H1 (cell line): ENCODE data around the gene CRKL. TPM values are rescaled to one million over a fixed set of nuclear protein-coding genes. Genes with fewer than 3 reads are reported as not detected.

Source experiments
- CTCF ChIA-PET: fragments of 300-600 bp; sonication (Branson Sonifier 250); formaldehyde crosslinking; loops from one replicate; lab custom pipeline; 2021; ENCODE audit not compliant: partially characterized antibody; lab: Charles Lee
- POLR2A ChIA-PET: fragments of 300-600 bp; sonication (Branson Sonifier 250); formaldehyde crosslinking; loops from one replicate; lab custom pipeline; 2021; ENCODE audit warnings: inconsistent platforms; ENCODE audit not compliant: partially characterized antibody; lab: Charles Lee
- DNase-seq, 2 experiments: peaks; one replicate each; pipeline versions ENCODE4 v3.0.0 to v3.0.0-alpha.2; 2010 to 2022; ENCODE audit warnings: low spot score in 2 of 2, low read depth in 1 of 2, mixed read lengths in 1 of 2
- FAIRE-seq: peaks from 2 replicates; lab custom pipeline; 2011; peaks lifted over from hg19 to GRCh38; lab: Jason Lieb, UNC
- H2AFZ ChIP-seq: 2 replicates; pipeline ENCODE4 v1.8.1; 2012; ENCODE audit warnings: low read length, inconsistent platforms
- H2AK5ac ChIP-seq: 2 replicates; pipeline ENCODE4 v1.6.1; 2013; ENCODE audit warnings: low read depth, low read length
- H2BK120ac ChIP-seq: replicated peaks from 2 replicates; pipeline ENCODE3; 2013; ENCODE audit warnings: low read depth, low read length, inconsistent platforms
- H2BK12ac ChIP-seq: 2 replicates; pipeline ENCODE4 v1.6.1; 2013; ENCODE audit warnings: low read depth, low read length
- H2BK15ac ChIP-seq: 2 replicates; pipeline ENCODE4 v1.6.1; 2013; ENCODE audit warnings: low read length
- H2BK20ac ChIP-seq: 2 replicates; pipeline ENCODE4 v1.6.1; 2013; ENCODE audit warnings: low read length
- H2BK5ac ChIP-seq: 2 replicates; pipeline ENCODE4 v1.6.1; 2013; ENCODE audit warnings: low read depth, low read length
- H3K14ac ChIP-seq: 2 replicates; pipeline ENCODE4 v1.6.1; 2013; ENCODE audit warnings: inconsistent platforms; ENCODE audit not compliant: insufficient read length
- H3K18ac ChIP-seq: 2 replicates; pipeline ENCODE4 v1.6.1; 2013; ENCODE audit warnings: low read length; ENCODE audit errors: extremely low read depth
- H3K23ac ChIP-seq: 2 replicates; pipeline ENCODE4 v1.6.1; 2013; ENCODE audit warnings: inconsistent platforms; ENCODE audit not compliant: insufficient read length
- H3K23me2 ChIP-seq: 2 replicates; pipeline ENCODE4 v1.6.1; 2013; ENCODE audit warnings: low read depth, low read length
- H3K27ac ChIP-seq: 2 replicates; pipeline ENCODE4 v1.6.1; 2011; ENCODE audit warnings: low read depth, low read length, inconsistent platforms
- H3K27me3 ChIP-seq, 4 experiments: replicated peaks in 1 of 4; 1 replicate in 1 of 4; 2 replicates in 3 of 4; pipeline versions ENCODE4 v1.6.1 to v1.8.1; 2011 to 2013; ENCODE audit warnings: low read length in 3 of 4, mild to moderate bottlenecking in 3 of 4, inconsistent platforms in 2 of 4, mixed read lengths in 2 of 4, moderate library complexity in 1 of 4; ENCODE audit not compliant: control insufficient read depth in 3 of 4, insufficient read depth in 3 of 4; ENCODE audit errors: extremely low read depth in 1 of 4
- H3K36me3 ChIP-seq, 4 experiments: 2 replicates each; pipeline versions ENCODE4 v1.6.1 to v1.8.1; 2011 to 2013; ENCODE audit warnings: mild to moderate bottlenecking in 4 of 4, low read length in 3 of 4, moderate library complexity in 2 of 4, control low read depth in 1 of 4, inconsistent platforms in 1 of 4; ENCODE audit not compliant: insufficient read depth in 4 of 4, control insufficient read depth in 2 of 4
- H3K4ac ChIP-seq: replicated peaks from 2 replicates; pipeline ENCODE3; 2013; ENCODE audit warnings: low read length, low read depth, mixed read lengths, inconsistent platforms; ENCODE audit not compliant: insufficient read length
- H3K4me1 ChIP-seq, 4 experiments: replicated peaks in 1 of 4; 1 replicate in 1 of 4; 2 replicates in 3 of 4; pipeline versions ENCODE4 v1.6.1 to v1.8.1; 2011 to 2013; ENCODE audit warnings: low read length in 3 of 4, inconsistent platforms in 2 of 4, mixed read lengths in 1 of 4; ENCODE audit not compliant: insufficient read depth in 4 of 4, control insufficient read depth in 3 of 4
- H3K4me2 ChIP-seq, 2 experiments: 2 replicates each; pipeline versions ENCODE4 v1.6.1 to v1.8.1; 2011 to 2013; ENCODE audit warnings: low read depth in 2 of 2, low read length in 2 of 2, control low read depth in 1 of 2, inconsistent platforms in 1 of 2, mild to moderate bottlenecking in 1 of 2; ENCODE audit not compliant: insufficient read depth in 1 of 2
- H3K4me3 ChIP-seq, 4 experiments: fragments of 200-600, 300-600 bp in 1 of 4; sonication (generic), shearing (Covaris generic), sonication (Bioruptor Twin) in 1 of 4; 2 replicates each; pipeline versions ENCODE4 v1.5.1 to v1.8.1; 2011 to 2016; ENCODE audit warnings: low read length in 4 of 4, low read depth in 3 of 4, control low read depth in 2 of 4, inconsistent platforms in 2 of 4, mild to moderate bottlenecking in 2 of 4, mixed read lengths in 1 of 4, moderate library complexity in 1 of 4; ENCODE audit not compliant: insufficient read depth in 2 of 4; ENCODE audit errors: extremely low read depth in 1 of 4
- H3K56ac ChIP-seq: replicated peaks from 2 replicates; pipeline ENCODE3; 2013; ENCODE audit warnings: low read depth, mild to moderate bottlenecking, mixed read lengths, low read length, inconsistent platforms; ENCODE audit not compliant: insufficient read length
- H3K79me1 ChIP-seq: 2 replicates; pipeline ENCODE4 v1.6.1; 2013; ENCODE audit warnings: low read depth, low read length, control low read depth
- H3K79me2 ChIP-seq, 2 experiments: 2 replicates each; pipeline versions ENCODE4 v1.6.1 to v1.8.1; 2012 to 2013; ENCODE audit warnings: low read length in 2 of 2, mild to moderate bottlenecking in 2 of 2, inconsistent platforms in 1 of 2; ENCODE audit not compliant: insufficient read depth in 2 of 2, control insufficient read depth in 1 of 2
- H3K9ac ChIP-seq, 4 experiments: replicated peaks in 1 of 4; 1 replicate in 1 of 4; 2 replicates in 3 of 4; pipeline versions ENCODE4 v1.6.1 to v1.8.1; 2011 to 2013; ENCODE audit warnings: low read depth in 3 of 4, low read length in 3 of 4, control low read depth in 2 of 4, mild to moderate bottlenecking in 2 of 4, moderate library complexity in 2 of 4, inconsistent platforms in 1 of 4; ENCODE audit errors: extremely low read depth in 1 of 4
- H3K9me3 ChIP-seq, 2 experiments: 2 replicates each; pipeline versions ENCODE4 v1.6.1 to v1.8.1; 2012 to 2013; ENCODE audit warnings: mild to moderate bottlenecking in 2 of 2, moderate library complexity in 2 of 2, control low read depth in 1 of 2, inconsistent platforms in 1 of 2, low read depth in 1 of 2, low read length in 1 of 2, mixed read lengths in 1 of 2; ENCODE audit not compliant: insufficient read depth in 2 of 2
- H4K20me1 ChIP-seq, 2 experiments: replicated peaks in 1 of 2; 2 replicates each; pipeline versions ENCODE3 to v1.8.1; 2011 to 2013; ENCODE audit warnings: inconsistent platforms in 2 of 2, low read length in 2 of 2, mild to moderate bottlenecking in 1 of 2; ENCODE audit not compliant: insufficient read depth in 2 of 2, control insufficient read depth in 1 of 2
- H4K5ac ChIP-seq: 2 replicates; pipeline ENCODE4 v1.6.1; 2013; ENCODE audit warnings: low read length, low read depth, mixed read lengths, inconsistent platforms; ENCODE audit not compliant: insufficient read length
- H4K8ac ChIP-seq: 2 replicates; pipeline ENCODE4 v1.8.0; 2013; ENCODE audit warnings: mild to moderate bottlenecking, moderate library complexity, low read length, inconsistent platforms; ENCODE audit not compliant: insufficient read depth; ENCODE audit errors: extremely low read depth
- H4K91ac ChIP-seq: replicated peaks from 2 replicates; pipeline ENCODE3; 2013; ENCODE audit warnings: low read length, mixed read lengths, inconsistent platforms; ENCODE audit not compliant: insufficient read length
- SRF ChIP-seq: IDR thresholded peaks from 2 replicates; pipeline ENCODE4 v1.6.1; 2011; ENCODE audit warnings: mild to moderate bottlenecking, low read depth, low read length, moderate library complexity
- TAF1 ChIP-seq: IDR thresholded peaks from 2 replicates; pipeline ENCODE4 v1.6.1; 2011; ENCODE audit warnings: mild to moderate bottlenecking, low read depth, low read length
- WGBS, 2 experiments: shearing (Covaris generic) in 1 of 2; methylation state at CpG; one replicate each; pipeline versions ENCODE4 v1.1.6 to v1.1.7; 2013 to 2015; ENCODE audit warnings: low lambda C conversion rate in 2 of 2, mixed read lengths in 2 of 2, inconsistent platforms in 1 of 2, low coverage in 1 of 2, missing lambda C conversion rate in 1 of 2; ENCODE audit not compliant: insufficient replicate concordance in 2 of 2, insufficient coverage in 1 of 2, insufficient read length in 1 of 2; ENCODE audit errors: extremely low coverage in 1 of 2, missing lambda C conversion rate in 1 of 2; 5-methylcytosine and 5-hydroxymethylcytosine counted together
- polyA plus RNA-seq, 7 experiments: library from polyadenylated mRNA; depleted of rRNA in 3 of 7; stranded (reverse) in 5 of 7; unstranded in 2 of 7; fragments of >200 nt in 5 of 7; fragments of 200-250 nt in 2 of 7; gene quantifications; 1 replicate in 5 of 7; 2 replicates in 1 of 7; 4 replicates in 1 of 7; pipeline versions ENCODE4 v1.2.1 to v1.2.3, GENCODE V29; 2011 to 2013; ENCODE audit warnings: missing spikeins in 2 of 7, mixed read lengths in 2 of 7
- total RNA-seq: library from RNA; stranded (reverse); fragmentation: NEBNext Ultra II Directional; extraction: Animal tissue kit (Norgen Biotek cat#: 25700); gene quantifications from 2 replicates; pipeline ENCODE4 v1.2.1, GENCODE V29; 2021

The CRKL gene
- total and polyA plus RNA-seq, 2 of the 8 experiments (the other 6 are each of a cell fraction or from before 2014, with no cell fraction given), result 34.5 to 94.5 TPM

GRCh38 chr22:20975541-20976290, 58.5 kb downstream of the CRKL start:
- CTCF ChIA-PET, result interaction anchor here (0.7 to 10.9 kb wide), 7 partner anchors 9 to 127 kb away, joined by 3 to 115 read pairs (median 6); partner anchors contain the start of gene AIFM3

More at GRCh38 chr22:20975541-20976290, 58.5 kb downstream of the CRKL start:
- H3K9me3 ChIP-seq, result peaks cover 11 to 17% of the 10 kb centered on the region in 2 experiments
- no peak overlapping the region for H3K9ac ChIP-seq
- no peak overlapping the region for H3K4ac ChIP-seq
- H3K4me2 ChIP-seq, result no peak overlapping the region
- H2BK5ac ChIP-seq, result no peak overlapping the region
- no peak for FAIRE-seq
- no peak overlapping the region for H2BK15ac ChIP-seq
- H2BK12ac ChIP-seq, result no peak overlapping the region
- no peak overlapping the region for H3K27ac ChIP-seq
- no peak overlapping the region for H2BK20ac ChIP-seq
- no peak overlapping the region for H2AK5ac ChIP-seq
- H3K4me3 ChIP-seq, result no peak overlapping the region
- POLR2A ChIA-PET, result interaction anchor here (0.9 to 3.0 kb wide), 3 partner anchors 16 to 20 kb away, joined by 3 to 7 read pairs (median 3); no protein-coding TSS in a partner anchor
- H4K91ac ChIP-seq, result no peak overlapping the region
- H3K36me3 ChIP-seq, result no peaks in the 10 kb centered on the region
- WGBS, 2 experiments, result 88% methylated on average over 13 of the region's 14 CpGs; no CpG with 5 or more reads in 1 of the 2 experiments
- no peak overlapping the region for H2BK120ac ChIP-seq
- peaks cover 0 to 17% (median 7%) of the 10 kb centered on the region in 4 experiments; a peak in 3 of 7 replicates for H3K27me3 ChIP-seq
- no peak overlapping the region for H2AFZ ChIP-seq
- no peaks in the 10 kb centered on the region for H3K79me2 ChIP-seq
- H4K5ac ChIP-seq, result no peak overlapping the region
- H3K23ac ChIP-seq, result no peak overlapping the region
- no peak overlapping the region for H3K14ac ChIP-seq
- H3K79me1 ChIP-seq, result no peaks in the 10 kb centered on the region
- DNase-seq, result no peak
- H3K18ac ChIP-seq, result no peak overlapping the region
- no peak overlapping the region; the same call in 1 of the 2 replicates for H4K8ac ChIP-seq
- no peak overlapping the region for H3K56ac ChIP-seq
- peaks cover 1 to 2% of the 10 kb centered on the region in 2 experiments for H4K20me1 ChIP-seq
- TF ChIP-seq TAF1 (no peak), SRF (no peak)
- H3K23me2 ChIP-seq, result 0 out of 2 replicates have a peak, but pooled peaks cover 2% of the 10 kb centered on the region
- peaks cover 0 to 16% (median 9%) of the 10 kb centered on the region in 4 experiments; a peak in 6 of 7 replicates for H3K4me1 ChIP-seq
